Measurements from ENCODE around the gene MRPL14.

Gene MRPL14

DNA sequence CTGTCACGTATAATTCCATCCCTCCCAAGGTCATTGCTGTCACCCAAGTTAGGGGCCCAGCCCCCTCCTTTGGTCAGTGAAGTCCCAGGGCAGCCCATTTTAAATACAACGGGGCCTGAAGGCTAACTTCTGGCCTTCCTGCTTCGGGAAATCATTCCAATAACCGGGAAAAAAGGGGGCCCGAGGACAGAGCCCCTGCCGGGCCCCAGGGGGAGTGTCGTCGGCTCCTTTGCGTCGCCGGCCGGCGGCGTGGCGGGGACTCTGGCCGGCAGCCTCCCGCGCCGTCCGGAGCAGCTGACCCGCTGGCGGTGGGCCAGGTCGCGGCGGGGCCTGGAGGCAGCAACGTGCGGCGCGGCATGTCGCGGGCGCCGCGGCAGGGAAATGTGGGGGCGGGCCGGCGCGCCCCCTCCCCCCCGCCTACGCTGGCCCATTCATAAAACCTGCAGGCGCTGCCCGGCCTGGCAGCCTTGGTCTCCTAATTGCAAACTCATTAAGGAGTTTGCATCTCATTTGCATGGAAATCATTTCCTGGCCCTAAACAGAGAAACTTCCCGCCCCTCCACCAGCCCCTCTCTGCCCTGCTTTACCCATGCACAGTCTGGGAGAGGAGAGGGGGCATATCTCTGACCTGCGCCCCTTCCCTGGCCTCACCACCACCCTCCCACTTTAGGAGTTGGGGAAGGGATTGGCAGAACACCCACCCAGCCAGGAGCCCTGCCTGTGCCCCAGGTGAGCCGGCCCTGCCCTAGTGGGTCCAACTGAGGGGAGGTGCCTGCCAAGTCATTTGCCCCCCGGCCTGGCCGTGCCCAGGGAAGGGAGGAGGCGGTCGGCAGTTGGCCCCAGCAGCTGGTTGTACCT, 50.7 kb downstream of the MRPL14 start:
- H3K27ac ChIP-seq (replicated peaks) = no peak overlapping the region
- no peak for DNase-seq (ENCODE audit: low read depth in 1 of 2, low spot score in 1 of 2)
- H3K4me3 ChIP-seq (replicated peaks; ENCODE audit: insufficient read depth, low read length) = no peak overlapping the region

DNA sequence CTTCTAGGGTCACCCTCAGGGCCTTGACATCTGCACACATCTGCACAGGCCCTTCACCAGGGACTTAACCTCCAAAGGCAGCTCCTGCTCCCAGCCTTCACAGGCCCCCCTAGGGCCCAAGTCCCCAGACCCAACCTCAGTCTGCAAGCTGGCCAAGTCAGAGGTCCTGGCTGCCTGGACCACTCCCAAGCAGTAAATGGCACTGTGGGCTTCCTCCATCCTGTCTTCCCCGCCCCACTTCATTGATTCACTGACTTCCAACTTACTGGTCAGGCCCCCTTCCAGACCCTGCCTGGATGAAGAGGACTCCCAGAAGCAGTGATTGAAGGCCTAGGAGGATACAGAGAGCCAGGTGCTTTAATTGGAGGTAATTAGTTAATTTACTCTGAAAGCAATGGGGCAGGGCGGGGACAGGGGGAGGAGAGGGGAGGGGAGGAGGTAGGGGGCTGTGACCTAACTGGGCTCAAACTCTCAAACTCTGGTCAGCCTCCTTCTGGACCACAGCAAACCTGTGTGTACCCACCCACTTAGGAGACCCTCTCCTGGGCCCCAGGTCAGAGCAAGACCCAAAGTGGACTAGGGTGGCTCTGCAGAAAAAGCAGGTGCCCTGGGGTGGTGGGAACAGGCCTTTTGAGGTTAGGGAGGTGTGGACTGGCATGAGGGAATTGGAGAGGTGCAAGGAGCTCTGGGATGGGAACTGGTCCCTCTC, 51.5 kb downstream of the MRPL14 start:
- Histone ChIP-seq H3K4me3 (replicated peaks; ENCODE audit: insufficient read depth, low read length) (no peak overlapping the region), H3K27ac (replicated peaks) (no peak overlapping the region), H3K27me3 (ENCODE audit: insufficient read depth, poor library complexity, severe bottlenecking) (no peaks in the 10 kb centered on the region)
- DNase-seq (ENCODE audit: low read depth in 1 of 2, low spot score in 1 of 2) = no peak
- TF ChIP-seq, protein P1, sequence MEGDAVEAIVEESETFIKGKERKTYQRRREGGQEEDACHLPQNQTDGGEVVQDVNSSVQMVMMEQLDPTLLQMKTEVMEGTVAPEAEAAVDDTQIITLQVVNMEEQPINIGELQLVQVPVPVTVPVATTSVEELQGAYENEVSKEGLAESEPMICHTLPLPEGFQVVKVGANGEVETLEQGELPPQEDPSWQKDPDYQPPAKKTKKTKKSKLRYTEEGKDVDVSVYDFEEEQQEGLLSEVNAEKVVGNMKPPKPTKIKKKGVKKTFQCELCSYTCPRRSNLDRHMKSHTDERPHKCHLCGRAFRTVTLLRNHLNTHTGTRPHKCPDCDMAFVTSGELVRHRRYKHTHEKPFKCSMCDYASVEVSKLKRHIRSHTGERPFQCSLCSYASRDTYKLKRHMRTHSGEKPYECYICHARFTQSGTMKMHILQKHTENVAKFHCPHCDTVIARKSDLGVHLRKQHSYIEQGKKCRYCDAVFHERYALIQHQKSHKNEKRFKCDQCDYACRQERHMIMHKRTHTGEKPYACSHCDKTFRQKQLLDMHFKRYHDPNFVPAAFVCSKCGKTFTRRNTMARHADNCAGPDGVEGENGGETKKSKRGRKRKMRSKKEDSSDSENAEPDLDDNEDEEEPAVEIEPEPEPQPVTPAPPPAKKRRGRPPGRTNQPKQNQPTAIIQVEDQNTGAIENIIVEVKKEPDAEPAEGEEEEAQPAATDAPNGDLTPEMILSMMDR (IDR thresholded peaks at IDR 0.05; ENCODE audit: insufficient read depth, low read length) = no peak
- TF ChIP-seq, protein P2, sequence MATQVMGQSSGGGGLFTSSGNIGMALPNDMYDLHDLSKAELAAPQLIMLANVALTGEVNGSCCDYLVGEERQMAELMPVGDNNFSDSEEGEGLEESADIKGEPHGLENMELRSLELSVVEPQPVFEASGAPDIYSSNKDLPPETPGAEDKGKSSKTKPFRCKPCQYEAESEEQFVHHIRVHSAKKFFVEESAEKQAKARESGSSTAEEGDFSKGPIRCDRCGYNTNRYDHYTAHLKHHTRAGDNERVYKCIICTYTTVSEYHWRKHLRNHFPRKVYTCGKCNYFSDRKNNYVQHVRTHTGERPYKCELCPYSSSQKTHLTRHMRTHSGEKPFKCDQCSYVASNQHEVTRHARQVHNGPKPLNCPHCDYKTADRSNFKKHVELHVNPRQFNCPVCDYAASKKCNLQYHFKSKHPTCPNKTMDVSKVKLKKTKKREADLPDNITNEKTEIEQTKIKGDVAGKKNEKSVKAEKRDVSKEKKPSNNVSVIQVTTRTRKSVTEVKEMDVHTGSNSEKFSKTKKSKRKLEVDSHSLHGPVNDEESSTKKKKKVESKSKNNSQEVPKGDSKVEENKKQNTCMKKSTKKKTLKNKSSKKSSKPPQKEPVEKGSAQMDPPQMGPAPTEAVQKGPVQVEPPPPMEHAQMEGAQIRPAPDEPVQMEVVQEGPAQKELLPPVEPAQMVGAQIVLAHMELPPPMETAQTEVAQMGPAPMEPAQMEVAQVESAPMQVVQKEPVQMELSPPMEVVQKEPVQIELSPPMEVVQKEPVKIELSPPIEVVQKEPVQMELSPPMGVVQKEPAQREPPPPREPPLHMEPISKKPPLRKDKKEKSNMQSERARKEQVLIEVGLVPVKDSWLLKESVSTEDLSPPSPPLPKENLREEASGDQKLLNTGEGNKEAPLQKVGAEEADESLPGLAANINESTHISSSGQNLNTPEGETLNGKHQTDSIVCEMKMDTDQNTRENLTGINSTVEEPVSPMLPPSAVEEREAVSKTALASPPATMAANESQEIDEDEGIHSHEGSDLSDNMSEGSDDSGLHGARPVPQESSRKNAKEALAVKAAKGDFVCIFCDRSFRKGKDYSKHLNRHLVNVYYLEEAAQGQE (IDR thresholded peaks at IDR 0.05; ENCODE audit: insufficient replicate concordance, low read depth) = no peak
- no peak for TF ChIP-seq SPI1 (IDR thresholded peaks at IDR 0.05; ENCODE audit: borderline replicate concordance, low read depth)
- TF ChIP-seq POLR2AphosphoS5 (IDR thresholded peaks at IDR 0.05; ENCODE audit: low read depth) = no peak
- no peak for TF ChIP-seq GABPA (IDR thresholded peaks at IDR 0.05; ENCODE audit: low read depth)

More for the DNA sequence above, 50.7 kb downstream of the MRPL14 start:
- TF ChIP-seq GABPA (IDR thresholded peaks at IDR 0.05; ENCODE audit: low read depth) = no peak
- H3K27me3 ChIP-seq (ENCODE audit: insufficient read depth, poor library complexity, severe bottlenecking) = no peaks in the 10 kb centered on the region

DNA sequence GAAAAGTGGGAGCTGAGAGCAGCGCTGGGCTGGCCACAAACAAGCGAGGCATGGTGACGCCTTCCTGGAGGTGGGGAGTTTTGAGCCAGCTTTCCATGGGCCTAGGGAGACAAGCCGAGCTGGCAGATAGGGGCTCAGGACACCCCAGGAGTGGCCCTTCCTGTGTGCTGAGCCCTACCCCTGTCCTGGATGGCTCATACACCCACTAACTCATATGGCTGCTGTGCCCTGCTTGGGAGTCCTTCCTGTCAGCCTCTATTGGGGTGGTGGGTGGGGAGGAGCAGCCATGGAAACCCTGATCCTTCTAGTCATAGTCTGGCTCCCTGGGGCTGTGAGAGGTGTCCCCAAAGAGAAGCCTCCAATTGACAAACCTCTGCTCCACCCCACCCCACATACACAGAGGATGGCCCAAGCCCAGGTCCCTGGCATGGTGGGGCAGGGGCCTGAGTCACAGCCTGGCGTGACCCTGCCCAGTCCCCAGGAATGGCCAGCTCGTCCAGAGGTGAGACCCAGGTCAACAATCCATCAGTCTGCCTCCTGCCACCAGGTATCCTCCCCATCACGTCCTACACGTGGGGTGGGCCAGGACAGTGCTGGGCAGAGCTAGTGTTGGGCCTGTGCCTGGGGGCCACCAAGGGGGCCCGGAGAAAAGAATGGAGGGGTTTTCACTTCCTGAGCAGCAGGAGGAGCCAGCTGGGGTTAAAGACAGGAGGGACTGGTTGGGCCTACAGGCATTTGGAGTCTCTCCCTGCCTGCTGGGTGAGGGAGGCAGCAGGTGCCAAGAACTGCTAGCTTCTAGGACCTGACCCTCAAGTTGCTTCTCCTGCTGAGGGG, 52.2 kb downstream of the MRPL14 start:
- DNase-seq (ENCODE audit: low read depth in 1 of 2, low spot score in 1 of 2) = no peak
- TF ChIP-seq, protein P2 (IDR thresholded peaks at IDR 0.05; ENCODE audit: insufficient replicate concordance, low read depth) = no peak
- TF ChIP-seq GABPA (IDR thresholded peaks at IDR 0.05; ENCODE audit: low read depth) (no peak), SPI1 (IDR thresholded peaks at IDR 0.05; ENCODE audit: borderline replicate concordance, low read depth) (no peak), POLR2AphosphoS5 (IDR thresholded peaks at IDR 0.05; ENCODE audit: low read depth) (no peak)
- TF ChIP-seq, protein P1 (IDR thresholded peaks at IDR 0.05; ENCODE audit: insufficient read depth, low read length) = no peak
- Histone ChIP-seq H3K27me3 (ENCODE audit: insufficient read depth, poor library complexity, severe bottlenecking) (no peaks in the 10 kb centered on the region), H3K4me3 (replicated peaks; ENCODE audit: insufficient read depth, low read length) (no peak overlapping the region), H3K27ac (replicated peaks) (no peak overlapping the region)

DNA sequence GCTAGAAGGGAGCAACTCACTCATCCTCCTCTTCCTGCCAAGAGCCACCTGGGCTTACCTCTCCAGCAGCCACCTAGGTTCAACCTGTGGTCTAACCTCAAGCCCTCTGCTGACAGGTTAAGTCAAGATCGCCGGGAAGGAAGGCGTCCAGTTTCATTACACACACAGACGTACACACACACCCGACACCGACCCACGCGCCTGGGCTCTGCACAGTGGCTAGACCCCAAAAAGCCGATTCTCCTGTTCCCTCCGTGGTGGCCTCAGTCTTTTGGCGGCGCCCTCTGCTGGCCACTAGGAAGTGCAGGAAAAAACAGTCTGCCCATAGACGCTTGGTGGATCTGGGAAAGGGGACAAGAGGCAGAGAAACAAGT, 52.8 kb downstream of the MRPL14 start:
- Histone ChIP-seq H3K27me3 (ENCODE audit: insufficient read depth, poor library complexity, severe bottlenecking) (no peaks in the 10 kb centered on the region), H3K4me3 (replicated peaks; ENCODE audit: insufficient read depth, low read length) (no peak overlapping the region), H3K27ac (replicated peaks) (no peak overlapping the region)
- no peak for TF ChIP-seq POLR2AphosphoS5 (IDR thresholded peaks at IDR 0.05; ENCODE audit: low read depth)
- TF ChIP-seq, protein P1 (IDR thresholded peaks at IDR 0.05; ENCODE audit: insufficient read depth, low read length) = peak; percentile 89
- DNase-seq (ENCODE audit: low read depth in 1 of 2, low spot score in 1 of 2) = peak; percentile 55 to 64

Measured in HL-60 (cell line).